HCT116 (cell line): ENCODE data around the gene CYSTM1.

Source experiments
- ATF3 ChIP-seq: IDR thresholded peaks from 2 replicates; pipeline ENCODE4 v1.6.1; 2012
- CEBPB ChIP-seq: IDR thresholded peaks from 2 replicates; pipeline ENCODE4 v1.6.1; 2012; ENCODE audit warnings: low read depth
- CTCF ChIP-seq, 3 experiments: fragments of 200-600 bp in 1 of 3; sonication (generic) in 1 of 3; IDR thresholded peaks in 2 of 3; conservative IDR thresholded peaks in 1 of 3; 2 replicates each; pipeline ENCODE4 v1.5.1; 2012 to 2017; ENCODE audit warnings: low read depth in 2 of 3, low read length in 2 of 3, antibody characterized with exemption in 1 of 3, borderline replicate concordance in 1 of 3, control low read depth in 1 of 3, mild to moderate bottlenecking in 1 of 3, mixed read lengths in 1 of 3, mixed run types in 1 of 3, moderate library complexity in 1 of 3; ENCODE audit not compliant: insufficient read depth in 1 of 3
- EZH2 ChIP-seq: fragments of 200-600 bp; sonication (generic); IDR thresholded peaks from 2 replicates; pipeline ENCODE4 v1.6.1; 2017; ENCODE audit warnings: antibody characterized with exemption, mixed run types
- JUND ChIP-seq: IDR thresholded peaks from 2 replicates; pipeline ENCODE4 v1.6.1; 2012
- MAX ChIP-seq: IDR thresholded peaks from 2 replicates; pipeline ENCODE4 v1.6.1; 2012
- POLR2A ChIP-seq: IDR thresholded peaks from 2 replicates; pipeline ENCODE4 v1.7.0; 2011; ENCODE audit warnings: borderline replicate concordance; ENCODE audit not compliant: insufficient read depth, insufficient read length; ENCODE audit errors: extremely low read depth
- SP1 ChIP-seq: IDR thresholded peaks from 2 replicates; pipeline ENCODE4 v1.6.1; 2012; ENCODE audit warnings: low read depth
- YY1 ChIP-seq: IDR thresholded peaks from 2 replicates; pipeline ENCODE4 v1.6.1; 2011; ENCODE audit warnings: low read length, low read depth, moderate library complexity, mild to moderate bottlenecking; ENCODE audit not compliant: insufficient replicate concordance; ENCODE audit errors: extremely low read depth
- ZBTB33 ChIP-seq: IDR thresholded peaks from 2 replicates; pipeline ENCODE4 v1.6.1; 2011; ENCODE audit warnings: mild to moderate bottlenecking, low read length, moderate library complexity; ENCODE audit not compliant: insufficient replicate concordance; ENCODE audit errors: extremely low read depth

GRCh38 chr5:140131967-140132409 is 43.0 kb upstream of the CYSTM1 start:
- no peak for TF ChIP-seq CTCF (IDR thresholded peaks at IDR 0.05 in 2 of 3, conservative IDR thresholded peaks at IDR 0.05 in 1 of 3; ENCODE audit: borderline replicate concordance in 1 of 3, insufficient read depth in 1 of 3, low read depth in 2 of 3, low read length in 2 of 3)
- TF ChIP-seq EZH2: no peak
- no peak for TF ChIP-seq ZBTB33
- TF ChIP-seq SP1: peak; percentile 58
- no peak for TF ChIP-seq YY1
- TF ChIP-seq CEBPB: no peak
- TF ChIP-seq JUND: peak; percentile 47; the same call in 1 of the 2 replicates
- no peak for TF ChIP-seq POLR2A
- TF ChIP-seq MAX: no peak; the same call in 1 of the 2 replicates
- TF ChIP-seq ATF3: no peak
